NT2/D1 (cell line): ENCODE data around the gene PRR14L.
"Not testable (repeated sequence)": the region's sequence is repeated elsewhere in the genome, so short reads cannot be mapped to it uniquely, and the experiment has no call there.

Experiments
- DNase-seq: peaks from one replicate; pipeline ENCODE4 v3.0.0-alpha.2; 2011; ENCODE audit warnings: low read depth, low spot score
- H3K27me3 ChIP-seq: 2 replicates; pipeline ENCODE4 v1.6.0; 2011; ENCODE audit warnings: mild to moderate bottlenecking; ENCODE audit not compliant: insufficient read length, insufficient read depth
- H3K36me3 ChIP-seq: 2 replicates; pipeline ENCODE4 v1.6.1; 2011; ENCODE audit warnings: mild to moderate bottlenecking, low read length, mixed read lengths; ENCODE audit not compliant: insufficient read depth, insufficient read length
- H3K4me1 ChIP-seq: 2 replicates; pipeline ENCODE4 v1.5.1; 2011; ENCODE audit not compliant: insufficient read depth, insufficient read length
- H3K4me3 ChIP-seq: 2 replicates; pipeline ENCODE4 v1.5.1; 2011; ENCODE audit warnings: low read depth; ENCODE audit not compliant: insufficient read length
- H3K9ac ChIP-seq: 2 replicates; pipeline ENCODE4 v1.6.0; 2011; ENCODE audit warnings: low read depth; ENCODE audit not compliant: insufficient read length
- H3K9me3 ChIP-seq: 2 replicates; pipeline ENCODE4 v1.5.1; 2011; ENCODE audit warnings: mild to moderate bottlenecking, low read length; ENCODE audit not compliant: insufficient read depth
- SUZ12 ChIP-seq: IDR thresholded peaks from 2 replicates; pipeline ENCODE4 v1.6.1; 2011; ENCODE audit not compliant: insufficient read length, insufficient read depth; ENCODE audit errors: extremely low read depth
- YY1 ChIP-seq: IDR thresholded peaks from 2 replicates; pipeline ENCODE4 v1.6.1; 2011; ENCODE audit not compliant: insufficient read length, insufficient read depth
- ZNF274 ChIP-seq: IDR thresholded peaks from 2 replicates; pipeline ENCODE4 v1.6.1; 2011; ENCODE audit warnings: mild to moderate bottlenecking, low read depth, low read length

Gene PRR14L

DNA sequence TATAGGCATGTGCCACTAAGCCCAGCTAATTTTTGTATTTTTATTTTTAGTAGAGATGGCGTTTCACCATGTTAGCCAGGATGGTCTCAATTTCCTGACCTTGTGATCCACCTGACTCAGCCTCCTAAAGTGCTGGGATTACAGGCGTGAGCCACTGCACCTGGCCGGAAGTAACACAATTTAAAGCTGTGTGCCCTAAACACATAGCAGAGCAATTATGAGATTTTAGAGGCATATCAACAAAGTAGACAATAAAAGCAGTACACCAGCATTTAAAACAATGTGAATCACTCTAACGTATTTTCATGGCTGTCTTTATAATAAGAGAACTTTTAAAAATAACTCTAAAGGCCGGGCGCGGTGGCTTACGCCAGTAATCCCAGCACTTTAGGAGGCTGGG lies 42.4 kb downstream of the PRR14L start:
- Histone ChIP-seq H3K36me3 (peaks cover 43% of the 10 kb centered on the region), H3K27me3 (no peaks in the 10 kb centered on the region), H3K9me3 (no peaks in the 10 kb centered on the region), H3K4me3 (no peak overlapping the region), H3K9ac (no peak overlapping the region), H3K4me1 (no peaks in the 10 kb centered on the region)
- TF ChIP-seq SUZ12 (no peak), ZNF274 (no peak), YY1 (no peak)
- no peak for DNase-seq

GRCh38 chr22:31695423-31695822 lies 54.5 kb downstream of the PRR14L start:
- H3K27me3 ChIP-seq = no peaks in the 10 kb centered on the region
- H3K9me3 ChIP-seq = no peaks in the 10 kb centered on the region
- no peak overlapping the region for H3K4me3 ChIP-seq
- H3K36me3 ChIP-seq = peaks cover 56% of the 10 kb centered on the region
- no peaks in the 10 kb centered on the region for H3K4me1 ChIP-seq
- H3K9ac ChIP-seq = no peak overlapping the region
- no peak for TF ChIP-seq ZNF274
- no peak for TF ChIP-seq YY1
- TF ChIP-seq SUZ12 = no peak
- no peak for DNase-seq

- H3K9me3 ChIP-seq, H3K4me1 ChIP-seq, H3K4me3 ChIP-seq, DNase-seq, H3K9ac ChIP-seq, H3K27me3 ChIP-seq: not testable (repeated sequence)
- peaks cover 46% of the 10 kb centered on the region for H3K36me3 ChIP-seq
These were observed 55.9 kb downstream of the PRR14L start for GRCh38 chr22:31694046-31694445.

DNA sequence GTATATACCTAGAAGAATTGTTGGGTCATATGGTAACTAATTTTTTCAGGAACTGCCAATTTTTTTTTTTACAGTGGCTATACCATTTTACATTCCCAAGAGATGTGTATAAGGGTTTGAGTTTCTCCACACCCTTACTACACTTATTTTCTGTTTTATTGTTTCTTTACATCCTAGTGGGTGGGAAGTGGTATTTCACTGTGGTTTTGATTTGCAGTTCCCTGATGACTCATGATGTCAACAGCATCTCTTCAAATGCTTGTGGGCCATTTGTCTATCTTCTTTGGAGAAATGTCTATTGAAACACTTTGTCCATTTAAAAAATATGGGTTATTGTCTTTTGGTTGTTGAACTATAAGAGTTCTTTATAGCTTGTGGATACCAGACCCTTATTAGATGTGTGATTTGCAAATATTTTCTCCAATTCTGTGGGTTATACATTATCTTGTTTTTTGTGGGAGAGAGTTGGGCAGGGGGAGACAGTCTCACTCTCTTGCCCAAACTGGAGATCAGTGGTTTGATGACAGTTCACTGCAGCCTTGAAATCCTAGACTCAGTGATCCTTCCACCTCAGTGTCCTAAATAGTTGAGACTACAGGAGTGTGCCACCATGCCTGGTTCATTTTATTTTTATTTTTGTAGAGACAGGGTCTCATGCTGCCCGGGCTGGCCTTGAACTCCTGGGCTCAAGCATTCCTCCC lies 57.6 kb downstream of the PRR14L start:
- Histone ChIP-seq H3K4me1 (no peaks in the 10 kb centered on the region), H3K9me3 (no peaks in the 10 kb centered on the region), H3K9ac (no peak overlapping the region), H3K4me3 (no peak overlapping the region), H3K36me3 (peaks cover 41% of the 10 kb centered on the region), H3K27me3 (no peaks in the 10 kb centered on the region)
- TF ChIP-seq ZNF274 = no peak
- no peak for TF ChIP-seq SUZ12
- TF ChIP-seq YY1 = no peak
- DNase-seq = no peak

GRCh38 chr22:31691408-31691807 lies 58.5 kb downstream of the PRR14L start:
- Histone ChIP-seq H3K9me3 (no peaks in the 10 kb centered on the region), H3K36me3 (peaks cover 44% of the 10 kb centered on the region), H3K4me1 (no peaks in the 10 kb centered on the region), H3K9ac (no peak overlapping the region), H3K4me3 (no peak overlapping the region), H3K27me3 (no peaks in the 10 kb centered on the region)
- DNase-seq = no peak
- TF ChIP-seq ZNF274 = no peak
- TF ChIP-seq YY1 = no peak
- TF ChIP-seq SUZ12 = no peak

DNA sequence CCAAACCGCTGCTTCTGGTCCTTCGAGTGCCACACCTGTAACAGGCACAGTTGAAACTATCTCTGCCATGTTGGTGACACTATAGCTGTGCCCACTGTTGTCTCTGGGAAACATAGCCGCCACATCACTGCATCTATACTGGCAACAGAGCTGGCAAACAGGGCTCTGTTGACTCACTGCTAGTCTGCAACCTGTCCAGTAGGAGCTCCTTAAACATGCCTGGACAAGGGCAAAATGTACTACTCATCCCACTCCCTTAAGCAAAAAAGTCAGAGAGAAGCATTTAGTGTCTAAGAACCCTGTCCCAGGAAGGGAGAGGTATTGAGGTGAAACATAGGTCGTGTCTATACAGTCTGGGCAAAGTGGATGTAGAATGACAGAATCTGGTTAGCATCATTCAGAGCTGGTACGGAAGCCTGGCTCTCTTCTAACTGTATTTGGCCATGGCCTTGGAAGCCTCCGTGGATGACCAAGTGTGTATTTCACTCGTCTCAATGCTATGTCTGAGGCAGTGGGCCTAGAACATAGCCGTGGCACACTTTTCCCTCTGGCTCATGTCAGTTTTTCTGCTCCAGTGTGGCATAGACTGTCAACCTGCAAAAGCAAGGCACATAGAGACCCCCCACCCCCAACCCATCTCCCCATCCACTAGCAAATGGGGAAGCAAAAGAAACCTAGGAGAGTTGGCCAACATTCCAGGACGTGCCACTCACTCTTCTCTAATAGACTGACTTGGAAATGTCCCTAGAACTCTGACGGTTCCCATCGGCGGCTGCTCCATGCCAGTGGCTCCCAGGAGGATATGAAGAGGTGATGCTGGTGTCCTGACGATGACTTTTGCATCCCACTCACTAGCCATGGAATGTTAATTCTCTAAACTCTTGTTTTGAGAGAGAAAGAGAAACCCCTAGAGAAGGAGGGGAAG lies 66.5 kb downstream of the PRR14L start:
- peaks cover 41% of the 10 kb centered on the region for H3K36me3 ChIP-seq
- H3K4me1 ChIP-seq = no peaks in the 10 kb centered on the region
- H3K9ac ChIP-seq = no peak overlapping the region
- H3K4me3 ChIP-seq = no peak overlapping the region
- no peaks in the 10 kb centered on the region for H3K27me3 ChIP-seq
- DNase-seq = no peak
- no peaks in the 10 kb centered on the region for H3K9me3 ChIP-seq
- no peak for TF ChIP-seq YY1
- no peak for TF ChIP-seq SUZ12
- no peak for TF ChIP-seq ZNF274

GRCh38 chr22:31682751-31683150 lies 67.2 kb downstream of the PRR14L start:
- no peak for DNase-seq
- Histone ChIP-seq H3K4me1 (no peaks in the 10 kb centered on the region), H3K4me3 (no peak overlapping the region), H3K9me3 (no peaks in the 10 kb centered on the region), H3K27me3 (no peaks in the 10 kb centered on the region), H3K36me3 (peaks cover 41% of the 10 kb centered on the region), H3K9ac (no peak overlapping the region)
- TF ChIP-seq SUZ12 (no peak), YY1 (no peak), ZNF274 (no peak)
